Measurements from ENCODE around the gene PDGFA.

Gene PDGFA

GRCh38 chr7:485188-486081, 34.2 kb downstream of the PDGFA start:
- TF ChIP-seq CTCF (IDR thresholded peaks at IDR 0.05): no peak
- Histone ChIP-seq H3K4me1 (ENCODE audit: control insufficient read depth in 1 of 2, insufficient read depth in 1 of 2, low read depth in 1 of 2, low read length in 1 of 2) (no peaks in the 10 kb centered on the region), H3K27me3 (peaks cover 23% of the 10 kb centered on the region), H3K9me3 (no peaks in the 10 kb centered on the region), H3K27ac (no peak overlapping the region), H3K4me3 (ENCODE audit: low read depth in 1 of 2, low read length in 1 of 2) (no peak overlapping the region), H3K36me3 (no peaks in the 10 kb centered on the region)

GRCh38 chr7:484356-485101, 35.1 kb downstream of the PDGFA start:
- Histone ChIP-seq H3K4me1 (ENCODE audit: control insufficient read depth in 1 of 2, insufficient read depth in 1 of 2, low read depth in 1 of 2, low read length in 1 of 2) (no peaks in the 10 kb centered on the region), H3K36me3 (no peaks in the 10 kb centered on the region), H3K27me3 (peaks cover 23% of the 10 kb centered on the region), H3K4me3 (ENCODE audit: low read depth in 1 of 2, low read length in 1 of 2) (no peak overlapping the region), H3K9me3 (no peaks in the 10 kb centered on the region), H3K27ac (no peak overlapping the region)
- no peak for TF ChIP-seq CTCF (IDR thresholded peaks at IDR 0.05)

- Histone ChIP-seq H3K4me3 (ENCODE audit: low read depth in 1 of 2, low read length in 1 of 2) (no peak overlapping the region), H3K36me3 (no peaks in the 10 kb centered on the region), H3K27me3 (peaks cover 23% of the 10 kb centered on the region), H3K4me1 (ENCODE audit: control insufficient read depth in 1 of 2, insufficient read depth in 1 of 2, low read depth in 1 of 2, low read length in 1 of 2) (no peaks in the 10 kb centered on the region), H3K27ac (no peak overlapping the region), H3K9me3 (no peaks in the 10 kb centered on the region)
- no peak for TF ChIP-seq CTCF (IDR thresholded peaks at IDR 0.05)
Measured at GRCh38 chr7:483656-484355, 35.8 kb downstream of the PDGFA start.

GRCh38 chr7:482521-483083, 37.0 kb downstream of the PDGFA start:
- no peak for TF ChIP-seq CTCF (IDR thresholded peaks at IDR 0.05)
- H3K4me1 ChIP-seq (ENCODE audit: control insufficient read depth in 1 of 2, insufficient read depth in 1 of 2, low read depth in 1 of 2, low read length in 1 of 2): no peaks in the 10 kb centered on the region
- H3K36me3 ChIP-seq: no peaks in the 10 kb centered on the region
- H3K27me3 ChIP-seq: peaks cover 20% of the 10 kb centered on the region
- H3K4me3 ChIP-seq (ENCODE audit: low read depth in 1 of 2, low read length in 1 of 2): no peak overlapping the region
- no peak overlapping the region for H3K27ac ChIP-seq
- no peaks in the 10 kb centered on the region for H3K9me3 ChIP-seq

GRCh38 chr7:481219-481930, 38.3 kb downstream of the PDGFA start:
- Histone ChIP-seq H3K9me3 (no peaks in the 10 kb centered on the region), H3K27ac (no peak overlapping the region)

More at GRCh38 chr7:481219-481930, 38.3 kb downstream of the PDGFA start:
- H3K4me3 ChIP-seq (ENCODE audit: low read depth in 1 of 2, low read length in 1 of 2): no peak overlapping the region
- peaks cover 10% of the 10 kb centered on the region for H3K27me3 ChIP-seq
- no peaks in the 10 kb centered on the region for H3K36me3 ChIP-seq
- H3K4me1 ChIP-seq (ENCODE audit: control insufficient read depth in 1 of 2, insufficient read depth in 1 of 2, low read depth in 1 of 2, low read length in 1 of 2): no peaks in the 10 kb centered on the region
- no peak for TF ChIP-seq CTCF (IDR thresholded peaks at IDR 0.05)
